K562 (cell line): ENCODE data around the gene SAP30BP. TPM values are rescaled to one million over a fixed set of nuclear protein-coding genes. Genes with fewer than 3 reads are reported as not detected.

Experiments
- BCOR ChIP-seq: fragments of 450-650 bp; IDR thresholded peaks from 2 replicates; pipeline ENCODE4 v1.6.1; 2016
- CHD4 ChIP-seq: fragments of 200-600 bp; sonication (generic); IDR thresholded peaks from 3 replicates; pipeline ENCODE4 v1.6.1; 2012; ENCODE audit warnings: low read depth, mild to moderate bottlenecking, mixed read lengths, low read length, inconsistent platforms; ENCODE audit not compliant: insufficient read depth, insufficient replicate concordance, poor library complexity, severe bottlenecking
- HDGF ChIP-seq: fragments of 450-650 bp; IDR thresholded peaks from 2 replicates; pipeline ENCODE4 v1.6.1; 2016
- LEF1 ChIP-seq: fragments of 450-650 bp; IDR thresholded peaks from 2 replicates; pipeline ENCODE4 v1.6.1; 2016; ENCODE audit warnings: mild to moderate bottlenecking
- MCM5 ChIP-seq: fragments of 450-650 bp; IDR thresholded peaks from 2 replicates; pipeline ENCODE4 v1.6.1; 2016; ENCODE audit warnings: low read depth
- RBBP5 ChIP-seq: fragments of 200-600 bp; sonication (generic); IDR thresholded peaks from 2 replicates; pipeline ENCODE4 v1.6.1; 2012; ENCODE audit warnings: borderline replicate concordance, mild to moderate bottlenecking, low read length, control low read depth, inconsistent platforms; ENCODE audit not compliant: insufficient read depth, poor library complexity, severe bottlenecking
- polyA plus RNA-seq, 8 experiments: library from polyadenylated mRNA; depleted of rRNA in 4 of 8; stranded (reverse) in 5 of 8; unstranded in 3 of 8; fragments of >200 nt; fragmentation: Nextera tagmentation in 2 of 8; fragmentation: Illumina TruSeq in 1 of 8; extraction: Ambion mirVana in 2 of 8; extraction: Trizol in 1 of 8; gene quantifications; 2 replicates each; pipeline versions ENCODE4 v1.2.1 to v1.2.3, GENCODE V29; 2011 to 2014; ENCODE audit warnings: inconsistent platforms in 1 of 8, missing spikeins in 1 of 8
- total RNA-seq, 7 experiments: library from RNA; depleted of rRNA in 6 of 7; stranded (reverse); fragments of >200 nt in 6 of 7; fragmentation: Illumina TruSeq in 2 of 7; extraction: Trizol in 2 of 7; gene quantifications; 2 replicates each; pipeline versions ENCODE4 v1.2.1 to v1.2.3, GENCODE V29; 2011 to 2021; ENCODE audit warnings: low replicate concordance in 1 of 7
- TF ChIP-seq, protein P1 (sequence below): fragments of 450-650 bp; IDR thresholded peaks from 2 replicates; pipeline ENCODE4 v1.6.1; 2016; ENCODE audit warnings: antibody characterized with exemption
- TF ChIP-seq, protein P2 (sequence below): fragments of 450-650 bp; IDR thresholded peaks from 2 replicates; pipeline ENCODE4 v1.6.1; 2017; ENCODE audit warnings: antibody characterized with exemption, mild to moderate bottlenecking
- TF ChIP-seq, protein P3 (sequence below): fragments of 450-650 bp; IDR thresholded peaks from 2 replicates; pipeline ENCODE4 v1.6.1; 2016; ENCODE audit warnings: mild to moderate bottlenecking, moderate library complexity

SAP30BP gene
- total and polyA plus RNA-seq, 9 of the 15 experiments (the other 6 are each of a cell fraction or from before 2014, with no cell fraction given), result 45.3 to 154 (median 71.7) TPM

DNA sequence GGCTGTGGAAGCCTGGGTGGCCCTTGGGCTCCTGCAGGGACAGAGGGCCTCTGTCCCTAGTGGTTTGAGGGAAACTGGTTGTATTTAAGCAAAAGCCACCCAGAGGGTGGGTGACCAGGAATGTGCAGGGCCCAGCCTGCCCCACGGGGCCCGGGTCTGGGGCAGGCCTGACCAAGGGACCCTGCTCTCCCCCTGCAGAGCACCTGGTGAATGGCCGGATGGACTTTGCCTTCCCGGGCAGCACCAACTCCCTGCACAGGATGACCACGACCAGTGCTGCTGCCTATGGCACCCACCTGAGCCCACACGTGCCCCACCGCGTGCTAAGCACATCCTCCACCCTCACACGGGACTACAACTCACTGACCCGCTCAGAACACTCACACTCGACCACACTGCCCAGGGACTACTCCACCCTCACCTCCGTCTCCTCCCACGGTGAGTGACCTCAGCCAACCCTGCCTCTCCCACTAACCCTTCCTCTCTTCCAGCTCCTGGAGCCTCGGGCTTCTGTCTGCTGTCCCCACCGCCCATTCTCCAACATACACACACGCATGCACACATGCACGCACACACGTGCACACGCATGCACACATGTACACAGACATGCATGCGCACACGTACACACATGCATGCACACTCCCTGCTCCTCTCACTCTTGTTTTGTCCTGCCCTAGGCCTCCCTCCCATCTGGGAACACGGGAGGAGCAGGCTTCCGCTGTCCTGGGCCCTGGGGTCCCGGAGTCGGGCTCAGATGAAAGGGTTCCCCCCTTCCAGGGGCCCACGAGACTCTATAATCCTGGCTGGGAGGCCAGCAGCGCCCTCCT is 87.5 kb downstream of the SAP30BP start (continued):
- TF ChIP-seq LEF1 (peak; percentile 51; the same call in 1 of the 2 replicates), CHD4 (no peak), BCOR (peak; percentile 26; the same call in 1 of the 2 replicates), MCM5 (no peak), HDGF (peak; percentile 96), RBBP5 (peak; percentile 61)
- TF ChIP-seq, protein P1, sequence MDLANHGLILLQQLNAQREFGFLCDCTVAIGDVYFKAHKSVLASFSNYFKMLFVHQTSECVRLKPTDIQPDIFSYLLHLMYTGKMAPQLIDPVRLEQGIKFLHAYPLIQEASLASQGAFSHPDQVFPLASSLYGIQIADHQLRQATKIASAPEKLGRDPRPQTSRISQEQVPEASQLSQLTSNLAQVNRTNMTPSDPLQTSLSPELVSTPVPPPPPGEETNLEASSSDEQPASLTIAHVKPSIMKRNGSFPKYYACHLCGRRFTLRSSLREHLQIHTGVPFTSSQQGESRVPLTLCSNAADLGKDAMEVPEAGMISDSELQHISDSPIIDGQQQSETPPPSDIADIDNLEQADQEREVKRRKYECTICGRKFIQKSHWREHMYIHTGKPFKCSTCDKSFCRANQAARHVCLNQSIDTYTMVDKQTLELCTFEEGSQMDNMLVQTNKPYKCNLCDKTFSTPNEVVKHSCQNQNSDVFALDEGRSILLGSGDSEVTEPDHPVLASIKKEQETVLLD, result 0 out of 2 replicates have a peak, but pooled peaks have one; percentile 52
- TF ChIP-seq, protein P2, sequence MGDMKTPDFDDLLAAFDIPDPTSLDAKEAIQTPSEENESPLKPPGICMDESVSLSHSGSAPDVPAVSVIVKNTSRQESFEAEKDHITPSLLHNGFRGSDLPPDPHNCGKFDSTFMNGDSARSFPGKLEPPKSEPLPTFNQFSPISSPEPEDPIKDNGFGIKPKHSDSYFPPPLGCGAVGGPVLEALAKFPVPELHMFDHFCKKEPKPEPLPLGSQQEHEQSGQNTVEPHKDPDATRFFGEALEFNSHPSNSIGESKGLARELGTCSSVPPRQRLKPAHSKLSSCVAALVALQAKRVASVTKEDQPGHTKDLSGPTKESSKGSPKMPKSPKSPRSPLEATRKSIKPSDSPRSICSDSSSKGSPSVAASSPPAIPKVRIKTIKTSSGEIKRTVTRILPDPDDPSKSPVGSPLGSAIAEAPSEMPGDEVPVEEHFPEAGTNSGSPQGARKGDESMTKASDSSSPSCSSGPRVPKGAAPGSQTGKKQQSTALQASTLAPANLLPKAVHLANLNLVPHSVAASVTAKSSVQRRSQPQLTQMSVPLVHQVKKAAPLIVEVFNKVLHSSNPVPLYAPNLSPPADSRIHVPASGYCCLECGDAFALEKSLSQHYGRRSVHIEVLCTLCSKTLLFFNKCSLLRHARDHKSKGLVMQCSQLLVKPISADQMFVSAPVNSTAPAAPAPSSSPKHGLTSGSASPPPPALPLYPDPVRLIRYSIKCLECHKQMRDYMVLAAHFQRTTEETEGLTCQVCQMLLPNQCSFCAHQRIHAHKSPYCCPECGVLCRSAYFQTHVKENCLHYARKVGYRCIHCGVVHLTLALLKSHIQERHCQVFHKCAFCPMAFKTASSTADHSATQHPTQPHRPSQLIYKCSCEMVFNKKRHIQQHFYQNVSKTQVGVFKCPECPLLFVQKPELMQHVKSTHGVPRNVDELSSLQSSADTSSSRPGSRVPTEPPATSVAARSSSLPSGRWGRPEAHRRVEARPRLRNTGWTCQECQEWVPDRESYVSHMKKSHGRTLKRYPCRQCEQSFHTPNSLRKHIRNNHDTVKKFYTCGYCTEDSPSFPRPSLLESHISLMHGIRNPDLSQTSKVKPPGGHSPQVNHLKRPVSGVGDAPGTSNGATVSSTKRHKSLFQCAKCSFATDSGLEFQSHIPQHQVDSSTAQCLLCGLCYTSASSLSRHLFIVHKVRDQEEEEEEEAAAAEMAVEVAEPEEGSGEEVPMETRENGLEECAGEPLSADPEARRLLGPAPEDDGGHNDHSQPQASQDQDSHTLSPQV, result peak; percentile 25; the same call in 1 of the 2 replicates
- TF ChIP-seq, protein P3, sequence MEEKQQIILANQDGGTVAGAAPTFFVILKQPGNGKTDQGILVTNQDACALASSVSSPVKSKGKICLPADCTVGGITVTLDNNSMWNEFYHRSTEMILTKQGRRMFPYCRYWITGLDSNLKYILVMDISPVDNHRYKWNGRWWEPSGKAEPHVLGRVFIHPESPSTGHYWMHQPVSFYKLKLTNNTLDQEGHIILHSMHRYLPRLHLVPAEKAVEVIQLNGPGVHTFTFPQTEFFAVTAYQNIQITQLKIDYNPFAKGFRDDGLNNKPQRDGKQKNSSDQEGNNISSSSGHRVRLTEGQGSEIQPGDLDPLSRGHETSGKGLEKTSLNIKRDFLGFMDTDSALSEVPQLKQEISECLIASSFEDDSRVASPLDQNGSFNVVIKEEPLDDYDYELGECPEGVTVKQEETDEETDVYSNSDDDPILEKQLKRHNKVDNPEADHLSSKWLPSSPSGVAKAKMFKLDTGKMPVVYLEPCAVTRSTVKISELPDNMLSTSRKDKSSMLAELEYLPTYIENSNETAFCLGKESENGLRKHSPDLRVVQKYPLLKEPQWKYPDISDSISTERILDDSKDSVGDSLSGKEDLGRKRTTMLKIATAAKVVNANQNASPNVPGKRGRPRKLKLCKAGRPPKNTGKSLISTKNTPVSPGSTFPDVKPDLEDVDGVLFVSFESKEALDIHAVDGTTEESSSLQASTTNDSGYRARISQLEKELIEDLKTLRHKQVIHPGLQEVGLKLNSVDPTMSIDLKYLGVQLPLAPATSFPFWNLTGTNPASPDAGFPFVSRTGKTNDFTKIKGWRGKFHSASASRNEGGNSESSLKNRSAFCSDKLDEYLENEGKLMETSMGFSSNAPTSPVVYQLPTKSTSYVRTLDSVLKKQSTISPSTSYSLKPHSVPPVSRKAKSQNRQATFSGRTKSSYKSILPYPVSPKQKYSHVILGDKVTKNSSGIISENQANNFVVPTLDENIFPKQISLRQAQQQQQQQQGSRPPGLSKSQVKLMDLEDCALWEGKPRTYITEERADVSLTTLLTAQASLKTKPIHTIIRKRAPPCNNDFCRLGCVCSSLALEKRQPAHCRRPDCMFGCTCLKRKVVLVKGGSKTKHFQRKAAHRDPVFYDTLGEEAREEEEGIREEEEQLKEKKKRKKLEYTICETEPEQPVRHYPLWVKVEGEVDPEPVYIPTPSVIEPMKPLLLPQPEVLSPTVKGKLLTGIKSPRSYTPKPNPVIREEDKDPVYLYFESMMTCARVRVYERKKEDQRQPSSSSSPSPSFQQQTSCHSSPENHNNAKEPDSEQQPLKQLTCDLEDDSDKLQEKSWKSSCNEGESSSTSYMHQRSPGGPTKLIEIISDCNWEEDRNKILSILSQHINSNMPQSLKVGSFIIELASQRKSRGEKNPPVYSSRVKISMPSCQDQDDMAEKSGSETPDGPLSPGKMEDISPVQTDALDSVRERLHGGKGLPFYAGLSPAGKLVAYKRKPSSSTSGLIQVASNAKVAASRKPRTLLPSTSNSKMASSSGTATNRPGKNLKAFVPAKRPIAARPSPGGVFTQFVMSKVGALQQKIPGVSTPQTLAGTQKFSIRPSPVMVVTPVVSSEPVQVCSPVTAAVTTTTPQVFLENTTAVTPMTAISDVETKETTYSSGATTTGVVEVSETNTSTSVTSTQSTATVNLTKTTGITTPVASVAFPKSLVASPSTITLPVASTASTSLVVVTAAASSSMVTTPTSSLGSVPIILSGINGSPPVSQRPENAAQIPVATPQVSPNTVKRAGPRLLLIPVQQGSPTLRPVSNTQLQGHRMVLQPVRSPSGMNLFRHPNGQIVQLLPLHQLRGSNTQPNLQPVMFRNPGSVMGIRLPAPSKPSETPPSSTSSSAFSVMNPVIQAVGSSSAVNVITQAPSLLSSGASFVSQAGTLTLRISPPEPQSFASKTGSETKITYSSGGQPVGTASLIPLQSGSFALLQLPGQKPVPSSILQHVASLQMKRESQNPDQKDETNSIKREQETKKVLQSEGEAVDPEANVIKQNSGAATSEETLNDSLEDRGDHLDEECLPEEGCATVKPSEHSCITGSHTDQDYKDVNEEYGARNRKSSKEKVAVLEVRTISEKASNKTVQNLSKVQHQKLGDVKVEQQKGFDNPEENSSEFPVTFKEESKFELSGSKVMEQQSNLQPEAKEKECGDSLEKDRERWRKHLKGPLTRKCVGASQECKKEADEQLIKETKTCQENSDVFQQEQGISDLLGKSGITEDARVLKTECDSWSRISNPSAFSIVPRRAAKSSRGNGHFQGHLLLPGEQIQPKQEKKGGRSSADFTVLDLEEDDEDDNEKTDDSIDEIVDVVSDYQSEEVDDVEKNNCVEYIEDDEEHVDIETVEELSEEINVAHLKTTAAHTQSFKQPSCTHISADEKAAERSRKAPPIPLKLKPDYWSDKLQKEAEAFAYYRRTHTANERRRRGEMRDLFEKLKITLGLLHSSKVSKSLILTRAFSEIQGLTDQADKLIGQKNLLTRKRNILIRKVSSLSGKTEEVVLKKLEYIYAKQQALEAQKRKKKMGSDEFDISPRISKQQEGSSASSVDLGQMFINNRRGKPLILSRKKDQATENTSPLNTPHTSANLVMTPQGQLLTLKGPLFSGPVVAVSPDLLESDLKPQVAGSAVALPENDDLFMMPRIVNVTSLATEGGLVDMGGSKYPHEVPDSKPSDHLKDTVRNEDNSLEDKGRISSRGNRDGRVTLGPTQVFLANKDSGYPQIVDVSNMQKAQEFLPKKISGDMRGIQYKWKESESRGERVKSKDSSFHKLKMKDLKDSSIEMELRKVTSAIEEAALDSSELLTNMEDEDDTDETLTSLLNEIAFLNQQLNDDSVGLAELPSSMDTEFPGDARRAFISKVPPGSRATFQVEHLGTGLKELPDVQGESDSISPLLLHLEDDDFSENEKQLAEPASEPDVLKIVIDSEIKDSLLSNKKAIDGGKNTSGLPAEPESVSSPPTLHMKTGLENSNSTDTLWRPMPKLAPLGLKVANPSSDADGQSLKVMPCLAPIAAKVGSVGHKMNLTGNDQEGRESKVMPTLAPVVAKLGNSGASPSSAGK, result peak; percentile 94
